ENCODE data around the gene POU4F2.

Gene POU4F2

GRCh38 chr4:146637621-146638332, 916 bp upstream of the POU4F2 start:
- DNase-seq (ENCODE audit: extremely low read depth, low read depth) = no peak
- TF ChIP-seq, protein P1, sequence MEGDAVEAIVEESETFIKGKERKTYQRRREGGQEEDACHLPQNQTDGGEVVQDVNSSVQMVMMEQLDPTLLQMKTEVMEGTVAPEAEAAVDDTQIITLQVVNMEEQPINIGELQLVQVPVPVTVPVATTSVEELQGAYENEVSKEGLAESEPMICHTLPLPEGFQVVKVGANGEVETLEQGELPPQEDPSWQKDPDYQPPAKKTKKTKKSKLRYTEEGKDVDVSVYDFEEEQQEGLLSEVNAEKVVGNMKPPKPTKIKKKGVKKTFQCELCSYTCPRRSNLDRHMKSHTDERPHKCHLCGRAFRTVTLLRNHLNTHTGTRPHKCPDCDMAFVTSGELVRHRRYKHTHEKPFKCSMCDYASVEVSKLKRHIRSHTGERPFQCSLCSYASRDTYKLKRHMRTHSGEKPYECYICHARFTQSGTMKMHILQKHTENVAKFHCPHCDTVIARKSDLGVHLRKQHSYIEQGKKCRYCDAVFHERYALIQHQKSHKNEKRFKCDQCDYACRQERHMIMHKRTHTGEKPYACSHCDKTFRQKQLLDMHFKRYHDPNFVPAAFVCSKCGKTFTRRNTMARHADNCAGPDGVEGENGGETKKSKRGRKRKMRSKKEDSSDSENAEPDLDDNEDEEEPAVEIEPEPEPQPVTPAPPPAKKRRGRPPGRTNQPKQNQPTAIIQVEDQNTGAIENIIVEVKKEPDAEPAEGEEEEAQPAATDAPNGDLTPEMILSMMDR (IDR thresholded peaks at IDR 0.05; ENCODE audit: low read depth, low read length) = no peak

- TF ChIP-seq, protein P1 (IDR thresholded peaks at IDR 0.05; ENCODE audit: low read depth, low read length) = no peak
- no peak for DNase-seq (ENCODE audit: extremely low read depth, low read depth)
These were observed 334 bp upstream of the POU4F2 start for GRCh38 chr4:146638333-146638785.

DNA sequence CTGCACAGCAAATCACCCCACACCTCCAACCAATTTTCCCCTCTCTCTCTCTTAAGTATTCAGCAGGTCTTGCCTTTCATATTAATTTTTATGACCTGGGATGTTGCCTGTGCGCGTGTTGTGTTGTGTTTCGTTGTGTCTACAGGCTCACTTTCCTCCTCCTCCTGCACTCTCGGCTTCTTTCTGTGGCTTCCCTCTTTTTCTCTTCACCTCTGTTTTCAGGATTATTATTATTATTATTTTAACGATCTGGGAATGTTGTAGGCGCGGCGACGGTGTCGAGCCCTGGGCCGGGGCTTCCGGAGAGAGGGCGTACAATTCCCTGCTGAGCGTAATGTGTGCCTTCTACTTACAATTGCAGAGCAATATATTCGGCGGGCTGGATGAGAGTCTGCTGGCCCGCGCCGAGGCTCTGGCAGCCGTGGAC, 826 bp downstream of the POU4F2 start:
- DNase-seq (ENCODE audit: extremely low read depth, low read depth) = no peak
- TF ChIP-seq, protein P1 (IDR thresholded peaks at IDR 0.05; ENCODE audit: low read depth, low read length) = no peak

GRCh38 chr4:146640021-146640464, 1.4 kb downstream of the POU4F2 start:
- TF ChIP-seq, protein P1 (IDR thresholded peaks at IDR 0.05; ENCODE audit: low read depth, low read length) = no peak
- no peak for DNase-seq (ENCODE audit: extremely low read depth, low read depth)

DNA sequence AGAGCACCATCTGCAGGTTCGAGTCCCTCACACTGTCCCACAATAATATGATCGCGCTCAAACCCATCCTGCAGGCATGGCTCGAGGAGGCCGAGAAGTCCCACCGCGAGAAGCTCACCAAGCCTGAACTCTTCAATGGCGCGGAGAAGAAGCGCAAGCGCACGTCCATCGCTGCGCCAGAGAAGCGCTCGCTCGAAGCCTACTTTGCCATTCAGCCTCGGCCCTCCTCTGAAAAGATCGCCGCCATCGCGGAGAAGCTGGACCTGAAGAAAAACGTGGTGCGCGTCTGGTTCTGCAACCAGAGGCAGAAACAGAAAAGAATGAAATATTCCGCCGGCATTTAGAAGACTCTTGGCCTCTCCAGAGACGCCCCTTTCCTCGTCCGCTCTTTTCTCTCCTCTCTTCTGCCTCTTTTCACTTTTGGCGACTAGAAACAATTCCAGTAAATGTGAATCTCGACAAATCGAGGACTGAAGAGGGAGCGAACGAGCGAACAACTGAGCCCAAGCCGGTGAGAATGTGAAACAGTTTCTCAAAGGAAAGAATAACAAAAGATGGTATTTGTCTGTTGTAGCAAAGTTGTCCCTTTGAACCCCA, 1.9 kb downstream of the POU4F2 start:
- no peak for DNase-seq (ENCODE audit: extremely low read depth, low read depth)
- TF ChIP-seq, protein P1 (IDR thresholded peaks at IDR 0.05; ENCODE audit: low read depth, low read length) = no peak

DNA sequence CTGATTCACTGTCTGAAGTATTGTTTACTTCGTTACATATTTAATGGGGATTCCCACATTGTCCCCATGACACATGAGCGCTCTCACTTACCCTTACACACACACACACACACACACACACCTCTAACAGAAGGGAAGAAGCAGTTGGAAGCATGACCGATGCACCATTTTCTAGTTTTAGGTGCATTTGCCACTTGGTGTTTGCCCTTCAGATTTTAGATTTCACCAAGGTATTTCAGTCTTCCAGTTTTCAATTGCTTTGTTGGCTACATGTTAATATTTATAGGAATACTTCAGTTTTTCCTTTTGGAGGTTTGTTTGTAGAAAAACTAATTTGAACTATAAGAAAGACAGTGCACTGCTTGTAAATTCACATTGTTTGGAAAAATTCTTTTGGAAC, 3.1 kb downstream of the POU4F2 start:
- no peak for DNase-seq (ENCODE audit: extremely low read depth, low read depth)
- TF ChIP-seq, protein P1 (IDR thresholded peaks at IDR 0.05; ENCODE audit: low read depth, low read length) = no peak

DNA sequence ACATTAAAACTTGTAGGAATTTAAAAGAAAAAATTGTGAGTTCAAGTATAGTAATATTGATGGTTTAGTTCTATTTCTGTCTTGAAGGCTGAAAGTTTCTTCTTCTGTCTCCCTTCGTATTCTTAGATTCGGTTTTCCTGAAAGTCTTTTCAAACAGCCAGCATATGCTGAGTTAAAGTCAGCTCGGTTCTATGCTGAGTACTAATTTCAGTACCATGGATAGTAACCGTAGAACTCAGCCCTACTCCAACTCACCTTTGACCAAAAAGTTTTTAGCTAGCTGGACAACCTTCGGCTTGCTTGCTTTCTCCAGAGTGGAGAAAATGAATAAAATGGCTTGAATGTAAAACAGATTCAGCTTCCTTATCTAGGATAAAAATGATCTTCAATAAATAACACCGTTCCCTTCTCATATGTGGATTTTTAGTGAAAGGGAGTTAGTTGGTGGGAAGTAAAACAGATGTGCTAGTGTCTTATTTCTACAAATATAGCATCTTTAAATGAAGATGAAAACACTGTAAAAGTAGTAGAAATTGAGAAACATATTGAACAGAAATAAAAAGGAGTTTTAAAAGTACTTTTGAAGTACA, 5.2 kb downstream of the POU4F2 start:
- TF ChIP-seq, protein P1 (IDR thresholded peaks at IDR 0.05; ENCODE audit: low read depth, low read length) = no peak
- no peak for DNase-seq (ENCODE audit: extremely low read depth, low read depth)
